Smooth muscle cell (in vitro differentiated cells): ENCODE data around the gene HSPA14. TPM values are rescaled to one million over a fixed set of nuclear protein-coding genes. Genes with fewer than 3 reads are reported as not detected.

ENCODE experiments used
- DNase-seq: peaks from one replicate; lab custom pipeline; 2025; ENCODE audit not compliant: unreplicated experiment; lab: John Stamatoyannopoulos, UW
- H2AFZ ChIP-seq: fragments of 200-600 bp; sonication (generic); 2 replicates; pipeline ENCODE4 v1.6.0; 2016; ENCODE audit warnings: antibody characterized with exemption, low read depth, mild to moderate bottlenecking
- H3F3A ChIP-seq: fragments of 200-600 bp; sonication (generic); 2 replicates; pipeline ENCODE4 v1.6.0; 2017; ENCODE audit warnings: antibody characterized with exemption, low read depth
- H3K27ac ChIP-seq: fragments of 200-600 bp; sonication (generic); 2 replicates; pipeline ENCODE4 v1.5.1; 2016; ENCODE audit warnings: low read depth, mild to moderate bottlenecking
- H3K27me3 ChIP-seq: fragments of 200-600 bp; sonication (generic); 2 replicates; pipeline ENCODE4 v1.6.1; 2016; ENCODE audit warnings: low read depth, mild to moderate bottlenecking
- H3K36me3 ChIP-seq: fragments of 200-600 bp; sonication (generic); 2 replicates; pipeline ENCODE4 v1.5.1; 2016; ENCODE audit warnings: low read depth
- H3K4me1 ChIP-seq: fragments of 200-600 bp; sonication (generic); 2 replicates; pipeline ENCODE4 v1.5.1; 2016; ENCODE audit warnings: low read depth
- H3K4me2 ChIP-seq: fragments of 200-600 bp; sonication (generic); 2 replicates; pipeline ENCODE4 v1.6.0; 2016; ENCODE audit warnings: mild to moderate bottlenecking
- H3K4me3 ChIP-seq: fragments of 200-600 bp; sonication (generic); 2 replicates; pipeline ENCODE4 v1.5.1; 2016; ENCODE audit warnings: mild to moderate bottlenecking
- H3K79me2 ChIP-seq: fragments of 200-600 bp; sonication (generic); 2 replicates; pipeline ENCODE4 v1.6.0; 2016; ENCODE audit warnings: low read depth, mild to moderate bottlenecking
- H3K9ac ChIP-seq: fragments of 200-600 bp; sonication (generic); 2 replicates; pipeline ENCODE4 v1.6.0; 2016; ENCODE audit warnings: low read depth
- H3K9me3 ChIP-seq: fragments of 200-600 bp; sonication (generic); replicated peaks from 2 replicates; pipeline ENCODE4 v1.5.1; 2016; ENCODE audit warnings: low read depth
- H4K20me1 ChIP-seq: fragments of 200-600 bp; sonication (generic); 2 replicates; pipeline ENCODE4 v1.6.0; 2016; ENCODE audit warnings: low read depth
- WGBS: methylation state at CpG from one replicate; pipeline ENCODE4 v1.1.7; 2016; ENCODE audit warnings: low lambda C conversion rate; 5-methylcytosine and 5-hydroxymethylcytosine counted together
- polyA plus RNA-seq: library from polyadenylated mRNA; unstranded; fragments of >200 nt; fragmentation: Nextera tagmentation; extraction: Ambion mirVana; gene quantifications from 2 replicates; pipeline ENCODE4 v1.2.1, GENCODE V29; 2016
- total RNA-seq: library from RNA; depleted of rRNA; stranded (reverse); fragments of >200 nt; gene quantifications from 2 replicates; pipeline ENCODE4 v1.2.3, GENCODE V29; 2014
- TF ChIP-seq, protein P1 (sequence below): fragments of 200-600 bp; sonication (generic); IDR thresholded peaks from 2 replicates; pipeline ENCODE4 v1.5.1; 2017; ENCODE audit warnings: borderline replicate concordance, mild to moderate bottlenecking, antibody characterized with exemption; ENCODE audit not compliant: insufficient read depth, poor library complexity, severe bottlenecking

The HSPA14 gene
- total and polyA plus RNA-seq, 2 experiments from 2014 or later, result 9.9 to 18.6 TPM

DNA sequence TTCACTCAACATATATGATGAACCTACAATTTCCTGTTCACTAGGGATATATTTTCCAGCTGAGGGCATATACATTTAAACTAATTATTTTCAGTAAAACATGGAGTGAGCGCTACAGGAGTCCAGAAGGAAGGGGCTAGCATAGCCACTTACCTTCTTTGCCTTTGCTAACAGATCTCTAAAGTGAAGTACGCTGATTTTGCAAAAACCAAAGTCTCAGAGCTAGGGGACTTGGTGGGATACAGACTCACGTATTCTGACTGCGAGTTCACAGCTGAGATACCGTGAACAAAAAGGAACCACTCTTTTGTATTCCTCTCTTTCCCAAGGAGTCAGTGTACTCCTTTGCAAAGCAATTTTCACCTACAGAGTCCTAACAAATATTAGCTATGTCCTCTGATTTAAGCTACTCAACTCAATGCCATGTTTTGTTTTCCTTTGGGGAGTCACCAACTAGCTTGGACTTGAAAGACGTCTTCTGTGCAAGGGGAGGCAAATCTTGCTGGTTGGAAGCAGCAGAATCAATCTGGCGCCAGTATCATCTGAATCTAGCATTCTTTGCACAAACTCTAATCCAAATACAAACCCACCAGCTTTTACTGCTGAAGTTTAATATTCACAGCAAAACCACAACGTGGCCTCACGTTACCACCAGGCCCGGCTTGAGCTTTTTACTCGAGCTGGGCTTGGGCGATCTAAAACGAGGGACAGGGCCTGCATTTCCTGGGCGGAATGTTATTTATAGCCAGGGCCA, 926 bp upstream of the HSPA14 start:
- H3K9ac ChIP-seq, result peak overlapping the region; percentile 90
- no peak for DNase-seq
- peak overlapping the region; percentile 87 for H3K4me2 ChIP-seq
- H3K4me1 ChIP-seq, result peaks cover 13% of the 10 kb centered on the region
- H3K9me3 ChIP-seq, result no peaks in the 10 kb centered on the region
- peak overlapping the region; percentile 89 for H3K27ac ChIP-seq
- no peaks in the 10 kb centered on the region for H3K27me3 ChIP-seq
- H3K36me3 ChIP-seq, result peaks cover 5% of the 10 kb centered on the region
- TF ChIP-seq, protein P1, sequence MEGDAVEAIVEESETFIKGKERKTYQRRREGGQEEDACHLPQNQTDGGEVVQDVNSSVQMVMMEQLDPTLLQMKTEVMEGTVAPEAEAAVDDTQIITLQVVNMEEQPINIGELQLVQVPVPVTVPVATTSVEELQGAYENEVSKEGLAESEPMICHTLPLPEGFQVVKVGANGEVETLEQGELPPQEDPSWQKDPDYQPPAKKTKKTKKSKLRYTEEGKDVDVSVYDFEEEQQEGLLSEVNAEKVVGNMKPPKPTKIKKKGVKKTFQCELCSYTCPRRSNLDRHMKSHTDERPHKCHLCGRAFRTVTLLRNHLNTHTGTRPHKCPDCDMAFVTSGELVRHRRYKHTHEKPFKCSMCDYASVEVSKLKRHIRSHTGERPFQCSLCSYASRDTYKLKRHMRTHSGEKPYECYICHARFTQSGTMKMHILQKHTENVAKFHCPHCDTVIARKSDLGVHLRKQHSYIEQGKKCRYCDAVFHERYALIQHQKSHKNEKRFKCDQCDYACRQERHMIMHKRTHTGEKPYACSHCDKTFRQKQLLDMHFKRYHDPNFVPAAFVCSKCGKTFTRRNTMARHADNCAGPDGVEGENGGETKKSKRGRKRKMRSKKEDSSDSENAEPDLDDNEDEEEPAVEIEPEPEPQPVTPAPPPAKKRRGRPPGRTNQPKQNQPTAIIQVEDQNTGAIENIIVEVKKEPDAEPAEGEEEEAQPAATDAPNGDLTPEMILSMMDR, result no peak
- H2AFZ ChIP-seq, result peak overlapping the region; percentile 94
- 28% methylated on average over 14 of the region's 14 CpGs for WGBS
- peaks cover 32% of the 10 kb centered on the region for H3K79me2 ChIP-seq
- H3K4me3 ChIP-seq, result peak overlapping the region; percentile 92
- no peaks in the 10 kb centered on the region for H4K20me1 ChIP-seq
- peaks cover 8% of the 10 kb centered on the region for H3F3A ChIP-seq

DNA sequence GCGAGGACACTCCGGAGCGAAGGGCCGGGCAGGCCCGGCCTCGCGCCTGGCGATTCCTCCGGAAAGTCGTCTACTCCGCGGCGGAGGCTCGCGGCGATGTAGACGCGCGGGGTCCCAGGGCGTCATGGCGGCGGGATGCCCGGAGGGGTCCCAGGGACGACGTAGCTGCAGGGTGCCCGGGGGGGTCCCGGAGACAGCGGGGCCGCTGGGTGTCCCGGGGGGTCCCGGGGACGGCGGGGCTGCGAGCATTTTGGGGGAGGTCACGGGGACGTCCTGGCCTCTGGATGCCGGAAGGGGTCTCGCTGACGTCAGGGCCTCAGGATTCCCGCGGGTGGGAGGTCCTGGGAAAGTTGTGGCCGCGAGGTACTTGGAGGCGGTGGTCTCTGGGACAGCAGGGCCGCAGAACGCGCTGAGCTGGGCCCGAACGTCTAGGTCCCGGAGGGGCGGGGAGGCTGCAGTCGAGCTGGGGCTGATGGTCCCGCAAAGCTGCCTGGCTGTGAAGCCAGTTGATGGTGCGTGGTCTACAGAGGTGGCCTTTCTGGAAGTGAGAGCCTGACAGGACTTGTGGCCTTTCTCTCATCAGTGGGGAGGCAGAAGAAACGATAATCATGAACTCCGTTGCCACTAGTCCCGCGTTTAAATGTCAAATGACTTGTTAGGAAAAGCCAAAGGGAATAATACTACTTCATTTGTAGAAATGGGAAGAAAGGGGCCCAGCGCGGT, 637 bp downstream of the HSPA14 start:
- WGBS, result under 1% methylated on average over 45 of the region's 60 CpGs
- Histone ChIP-seq H2AFZ (peak overlapping the region; percentile 92), H3K9me3 (no peaks in the 10 kb centered on the region), H3K36me3 (peaks cover 5% of the 10 kb centered on the region), H3K4me1 (peaks cover 13% of the 10 kb centered on the region), H3K27ac (peak overlapping the region; percentile 78), H4K20me1 (no peaks in the 10 kb centered on the region), H3K4me3 (peak overlapping the region; percentile 92), H3K9ac (peak overlapping the region; percentile 89), H3K4me2 (peak overlapping the region; percentile 98), H3K79me2 (peaks cover 32% of the 10 kb centered on the region), H3F3A (peaks cover 8% of the 10 kb centered on the region), H3K27me3 (no peaks in the 10 kb centered on the region)
- TF ChIP-seq, protein P1, result no peak
- no peak for DNase-seq

DNA sequence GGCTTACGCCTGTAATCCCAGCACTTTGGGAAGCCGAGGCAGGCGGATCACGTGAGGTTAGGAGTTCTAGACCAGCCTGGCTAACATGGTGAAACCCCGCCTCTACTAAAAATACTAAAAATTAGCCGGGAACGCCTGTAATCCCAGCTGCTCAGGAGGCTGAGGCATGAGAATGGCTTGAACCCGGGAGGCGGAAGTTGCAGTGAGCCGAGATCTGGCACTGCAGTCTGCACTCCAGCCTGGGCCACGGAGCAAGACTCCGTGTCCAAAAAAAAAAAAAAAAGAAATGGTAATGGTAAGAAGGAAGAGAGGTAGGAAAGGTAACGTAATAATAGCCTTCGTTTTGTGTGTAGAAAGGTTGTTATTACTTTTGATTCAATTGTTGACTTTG, 1.2 kb downstream of the HSPA14 start:
- peak overlapping the region; percentile 92 for H3K4me3 ChIP-seq
- WGBS, result 15% methylated on average over 14 of the region's 14 CpGs
- peaks cover 32% of the 10 kb centered on the region for H3K79me2 ChIP-seq
- peak overlapping the region; percentile 89 for H3K9ac ChIP-seq
- H3K27me3 ChIP-seq, result no peaks in the 10 kb centered on the region
- no peaks in the 10 kb centered on the region for H4K20me1 ChIP-seq
- H3K36me3 ChIP-seq, result peaks cover 5% of the 10 kb centered on the region
- H3K9me3 ChIP-seq, result no peaks in the 10 kb centered on the region
- H3K27ac ChIP-seq, result peak overlapping the region; percentile 78
- peak overlapping the region; percentile 92 for H2AFZ ChIP-seq
- peaks cover 8% of the 10 kb centered on the region for H3F3A ChIP-seq
- H3K4me2 ChIP-seq, result peak overlapping the region; percentile 98
- no peak for DNase-seq
- TF ChIP-seq, protein P1, result no peak
- peaks cover 13% of the 10 kb centered on the region for H3K4me1 ChIP-seq
